WTC11 (cell line): ENCODE results near the gene CELSR3. TPM values are rescaled to one million over a fixed set of nuclear protein-coding genes. Genes with fewer than 3 reads are reported as not detected.

ENCODE experiments used
- ATF1 ChIP-seq: sonication (generic); formaldehyde crosslinking; IDR thresholded peaks from 2 replicates; pipeline ENCODE4 v1.8.1; 2023; ENCODE audit warnings: mild to moderate bottlenecking, moderate library complexity, missing genetic modification reagents
- CREB1 ChIP-seq: sonication (generic); formaldehyde crosslinking; IDR thresholded peaks from 2 replicates; pipeline ENCODE4 v1.8.0; 2023; ENCODE audit warnings: mild to moderate bottlenecking, missing genetic modification reagents
- EMX1 ChIP-seq: fragments of 250-450 bp; sonication (Bioruptor Pico); IDR thresholded peaks from 2 replicates; pipeline ENCODE4 v1.8.0; 2021; ENCODE audit warnings: mild to moderate bottlenecking
- FOXJ3 ChIP-seq: sonication (generic); formaldehyde crosslinking; IDR thresholded peaks from 2 replicates; pipeline ENCODE4 v1.9.0; 2021; ENCODE audit warnings: missing genetic modification reagents, mild to moderate bottlenecking, borderline replicate concordance
- JAZF1 ChIP-seq: fragments of 250-450 bp; sonication (Bioruptor Pico); IDR thresholded peaks from 2 replicates; pipeline ENCODE4 v1.9.0; 2021; ENCODE audit warnings: moderate library complexity, mild to moderate bottlenecking, inconsistent platforms
- KAT7 ChIP-seq: sonication (generic); formaldehyde crosslinking; IDR thresholded peaks from 2 replicates; pipeline ENCODE4 v1.8.1; 2023; ENCODE audit warnings: missing genetic modification reagents, mild to moderate bottlenecking, borderline replicate concordance
- MYBL2 ChIP-seq: sonication (generic); formaldehyde crosslinking; IDR thresholded peaks from 2 replicates; pipeline ENCODE4 v1.8.1; 2023; ENCODE audit warnings: mild to moderate bottlenecking, moderate library complexity, missing genetic modification reagents
- NR2C2 ChIP-seq: sonication (generic); formaldehyde crosslinking; IDR thresholded peaks from 2 replicates; pipeline ENCODE4 v1.8.0; 2022; ENCODE audit warnings: mild to moderate bottlenecking, missing genetic modification reagents
- RORB ChIP-seq: fragments of 250-450 bp; sonication (Bioruptor Pico); IDR thresholded peaks from 2 replicates; pipeline ENCODE4 v1.9.0; 2021; ENCODE audit warnings: mild to moderate bottlenecking
- SMAD4 ChIP-seq: sonication (generic); formaldehyde crosslinking; IDR thresholded peaks from 2 replicates; pipeline ENCODE4 v1.8.0; 2022; ENCODE audit warnings: mild to moderate bottlenecking, missing genetic modification reagents
- TEAD4 ChIP-seq: sonication (generic); formaldehyde crosslinking; IDR thresholded peaks from 2 replicates; pipeline ENCODE4 v1.8.0; 2022; ENCODE audit warnings: mild to moderate bottlenecking, missing genetic modification reagents
- ZNF219 ChIP-seq: sonication (generic); formaldehyde crosslinking; IDR thresholded peaks from 2 replicates; pipeline ENCODE4 v1.8.0; 2023; ENCODE audit warnings: missing genetic modification reagents, mild to moderate bottlenecking, borderline replicate concordance
- ZNF263 ChIP-seq: sonication (generic); formaldehyde crosslinking; IDR thresholded peaks from 2 replicates; pipeline ENCODE4 v1.8.1; 2022; ENCODE audit warnings: low read depth, mild to moderate bottlenecking, moderate library complexity, missing genetic modification reagents
- ZNF396 ChIP-seq: fragments of 250-450 bp; sonication (Bioruptor Pico); IDR thresholded peaks from 2 replicates; pipeline ENCODE4 v1.8.0; 2021; ENCODE audit warnings: mild to moderate bottlenecking, moderate library complexity, borderline replicate concordance
- ZNF423 ChIP-seq: fragments of 250-450 bp; sonication (Bioruptor Pico); IDR thresholded peaks from 2 replicates; pipeline ENCODE4 v2.1.2; 2022; ENCODE audit warnings: mild to moderate bottlenecking, moderate library complexity
- ZNF671 ChIP-seq: fragments of 250-450 bp; sonication (Bioruptor Pico); IDR thresholded peaks from 2 replicates; pipeline ENCODE4 v1.8.0; 2021; ENCODE audit warnings: mild to moderate bottlenecking
- total RNA-seq: library from RNA; stranded (reverse); gene quantifications from 3 replicates; pipeline ENCODE4 v1.2.3, GENCODE V29; 2021
- TF ChIP-seq, protein P1 (sequence below): sonication (generic); formaldehyde crosslinking; IDR thresholded peaks from 2 replicates; pipeline ENCODE4 v1.8.1; 2023; ENCODE audit warnings: mild to moderate bottlenecking, missing genetic modification reagents, borderline replicate concordance
- TF ChIP-seq, protein P2 (sequence below): fragments of 200-600 bp; IDR thresholded peaks from 2 replicates; pipeline ENCODE4 v1.8.0; 2022; ENCODE audit warnings: antibody characterized with exemption
- TF ChIP-seq, protein P3 (sequence below): sonication (generic); formaldehyde crosslinking; IDR thresholded peaks from 2 replicates; pipeline ENCODE4 v1.8.1; 2022; ENCODE audit warnings: low read depth, missing genetic modification reagents, borderline replicate concordance
- TF ChIP-seq, protein P4 (sequence below): sonication (generic); formaldehyde crosslinking; IDR thresholded peaks from 2 replicates; pipeline ENCODE4 v1.8.0; 2022; ENCODE audit warnings: mild to moderate bottlenecking, missing genetic modification reagents
- TF ChIP-seq, protein P5 (sequence below): sonication (generic); formaldehyde crosslinking; IDR thresholded peaks from 2 replicates; pipeline ENCODE4 v1.8.0; 2023; ENCODE audit warnings: missing genetic modification reagents, mild to moderate bottlenecking, borderline replicate concordance
- TF ChIP-seq, protein P6 (sequence below): sonication (generic); formaldehyde crosslinking; IDR thresholded peaks from 2 replicates; pipeline ENCODE4 v1.8.0; 2022; ENCODE audit warnings: mild to moderate bottlenecking, missing genetic modification reagents
- TF ChIP-seq, protein P7 (sequence below): fragments of 250-450 bp; sonication (Bioruptor Pico); IDR thresholded peaks from 2 replicates; pipeline ENCODE4 v1.9.0; 2021; ENCODE audit warnings: moderate library complexity, mild to moderate bottlenecking, inconsistent platforms, borderline replicate concordance

The CELSR3 gene
- total RNA-seq, 1 experiment from 2014 or later, result 27.9 TPM

DNA sequence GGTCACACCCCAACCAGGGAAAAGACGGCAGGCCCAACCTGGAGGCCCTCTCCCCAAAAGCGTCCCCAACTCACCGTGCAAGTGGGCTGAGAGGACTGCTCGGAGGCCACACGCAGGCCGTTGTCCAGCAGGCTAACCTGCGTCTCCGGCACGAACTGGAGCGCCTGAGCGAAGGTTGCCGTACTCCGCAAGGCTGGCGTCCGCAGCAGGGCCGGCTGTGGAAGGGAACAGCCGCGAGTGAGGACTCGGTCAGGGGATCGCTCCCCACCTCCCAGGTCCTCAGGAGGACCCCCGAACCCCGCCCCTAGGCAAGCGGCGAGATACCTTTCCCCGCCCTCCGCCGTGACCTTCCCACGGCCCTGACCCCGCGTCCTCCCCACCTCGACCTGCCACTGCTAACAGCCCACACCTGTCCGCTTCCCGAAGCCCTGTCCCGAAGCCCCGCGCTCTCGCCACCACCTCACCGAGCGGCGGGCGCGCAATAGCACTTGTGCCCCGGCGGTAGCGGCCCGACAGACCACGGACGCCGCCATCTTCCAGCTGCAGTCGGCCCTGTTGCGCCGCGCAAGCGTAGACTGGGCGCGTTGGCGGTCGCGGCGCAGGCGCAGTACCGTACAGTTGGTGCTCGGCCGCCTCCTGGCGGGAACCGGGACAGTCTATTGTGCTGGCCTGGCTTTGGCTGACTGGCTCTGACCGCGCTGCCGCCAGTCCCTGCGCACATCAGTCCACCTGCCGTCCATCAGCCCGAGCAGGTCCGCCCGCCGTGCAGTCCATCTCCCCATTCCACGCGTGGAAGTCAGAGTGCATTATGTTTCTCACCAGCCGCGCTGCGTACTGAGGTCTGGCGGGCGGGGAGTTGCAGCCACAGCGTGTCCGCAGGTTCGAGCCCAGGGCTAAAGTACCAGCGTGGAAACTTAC is 53.3 kb downstream of the CELSR3 start, which contains the start of gene UQCRC1 (continued):
- TF ChIP-seq, protein P1, sequence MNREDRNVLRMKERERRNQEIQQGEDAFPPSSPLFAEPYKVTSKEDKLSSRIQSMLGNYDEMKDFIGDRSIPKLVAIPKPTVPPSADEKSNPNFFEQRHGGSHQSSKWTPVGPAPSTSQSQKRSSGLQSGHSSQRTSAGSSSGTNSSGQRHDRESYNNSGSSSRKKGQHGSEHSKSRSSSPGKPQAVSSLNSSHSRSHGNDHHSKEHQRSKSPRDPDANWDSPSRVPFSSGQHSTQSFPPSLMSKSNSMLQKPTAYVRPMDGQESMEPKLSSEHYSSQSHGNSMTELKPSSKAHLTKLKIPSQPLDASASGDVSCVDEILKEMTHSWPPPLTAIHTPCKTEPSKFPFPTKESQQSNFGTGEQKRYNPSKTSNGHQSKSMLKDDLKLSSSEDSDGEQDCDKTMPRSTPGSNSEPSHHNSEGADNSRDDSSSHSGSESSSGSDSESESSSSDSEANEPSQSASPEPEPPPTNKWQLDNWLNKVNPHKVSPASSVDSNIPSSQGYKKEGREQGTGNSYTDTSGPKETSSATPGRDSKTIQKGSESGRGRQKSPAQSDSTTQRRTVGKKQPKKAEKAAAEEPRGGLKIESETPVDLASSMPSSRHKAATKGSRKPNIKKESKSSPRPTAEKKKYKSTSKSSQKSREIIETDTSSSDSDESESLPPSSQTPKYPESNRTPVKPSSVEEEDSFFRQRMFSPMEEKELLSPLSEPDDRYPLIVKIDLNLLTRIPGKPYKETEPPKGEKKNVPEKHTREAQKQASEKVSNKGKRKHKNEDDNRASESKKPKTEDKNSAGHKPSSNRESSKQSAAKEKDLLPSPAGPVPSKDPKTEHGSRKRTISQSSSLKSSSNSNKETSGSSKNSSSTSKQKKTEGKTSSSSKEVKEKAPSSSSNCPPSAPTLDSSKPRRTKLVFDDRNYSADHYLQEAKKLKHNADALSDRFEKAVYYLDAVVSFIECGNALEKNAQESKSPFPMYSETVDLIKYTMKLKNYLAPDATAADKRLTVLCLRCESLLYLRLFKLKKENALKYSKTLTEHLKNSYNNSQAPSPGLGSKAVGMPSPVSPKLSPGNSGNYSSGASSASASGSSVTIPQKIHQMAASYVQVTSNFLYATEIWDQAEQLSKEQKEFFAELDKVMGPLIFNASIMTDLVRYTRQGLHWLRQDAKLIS (CRISPR knock-in tag), result no peak; the same call in 1 of the 2 replicates
- TF ChIP-seq, protein P2, sequence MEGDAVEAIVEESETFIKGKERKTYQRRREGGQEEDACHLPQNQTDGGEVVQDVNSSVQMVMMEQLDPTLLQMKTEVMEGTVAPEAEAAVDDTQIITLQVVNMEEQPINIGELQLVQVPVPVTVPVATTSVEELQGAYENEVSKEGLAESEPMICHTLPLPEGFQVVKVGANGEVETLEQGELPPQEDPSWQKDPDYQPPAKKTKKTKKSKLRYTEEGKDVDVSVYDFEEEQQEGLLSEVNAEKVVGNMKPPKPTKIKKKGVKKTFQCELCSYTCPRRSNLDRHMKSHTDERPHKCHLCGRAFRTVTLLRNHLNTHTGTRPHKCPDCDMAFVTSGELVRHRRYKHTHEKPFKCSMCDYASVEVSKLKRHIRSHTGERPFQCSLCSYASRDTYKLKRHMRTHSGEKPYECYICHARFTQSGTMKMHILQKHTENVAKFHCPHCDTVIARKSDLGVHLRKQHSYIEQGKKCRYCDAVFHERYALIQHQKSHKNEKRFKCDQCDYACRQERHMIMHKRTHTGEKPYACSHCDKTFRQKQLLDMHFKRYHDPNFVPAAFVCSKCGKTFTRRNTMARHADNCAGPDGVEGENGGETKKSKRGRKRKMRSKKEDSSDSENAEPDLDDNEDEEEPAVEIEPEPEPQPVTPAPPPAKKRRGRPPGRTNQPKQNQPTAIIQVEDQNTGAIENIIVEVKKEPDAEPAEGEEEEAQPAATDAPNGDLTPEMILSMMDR, result peak; percentile 39; the same call in 1 of the 2 replicates
- TF ChIP-seq ATF1 (CRISPR knock-in tag) (0 out of 2 replicates have a peak, but pooled peaks have one; percentile 68), KAT7 (CRISPR knock-in tag) (no peak), NR2C2 (CRISPR knock-in tag) (no peak), ZNF671 (CRISPR knock-in tag) (no peak), CREB1 (CRISPR knock-in tag) (no peak), EMX1 (CRISPR knock-in tag) (no peak), FOXJ3 (CRISPR knock-in tag) (no peak), SMAD4 (CRISPR knock-in tag) (no peak), RORB (no peak), TEAD4 (CRISPR knock-in tag) (no peak; the same call in 1 of the 2 replicates), ZNF263 (peak; percentile 71; the same call in 1 of the 2 replicates), JAZF1 (CRISPR knock-in tag) (no peak), ZNF219 (no peak), ZNF423 (CRISPR knock-in tag) (no peak), MYBL2 (CRISPR knock-in tag) (no peak), ZNF396 (CRISPR knock-in tag) (no peak)
- TF ChIP-seq, protein P3, sequence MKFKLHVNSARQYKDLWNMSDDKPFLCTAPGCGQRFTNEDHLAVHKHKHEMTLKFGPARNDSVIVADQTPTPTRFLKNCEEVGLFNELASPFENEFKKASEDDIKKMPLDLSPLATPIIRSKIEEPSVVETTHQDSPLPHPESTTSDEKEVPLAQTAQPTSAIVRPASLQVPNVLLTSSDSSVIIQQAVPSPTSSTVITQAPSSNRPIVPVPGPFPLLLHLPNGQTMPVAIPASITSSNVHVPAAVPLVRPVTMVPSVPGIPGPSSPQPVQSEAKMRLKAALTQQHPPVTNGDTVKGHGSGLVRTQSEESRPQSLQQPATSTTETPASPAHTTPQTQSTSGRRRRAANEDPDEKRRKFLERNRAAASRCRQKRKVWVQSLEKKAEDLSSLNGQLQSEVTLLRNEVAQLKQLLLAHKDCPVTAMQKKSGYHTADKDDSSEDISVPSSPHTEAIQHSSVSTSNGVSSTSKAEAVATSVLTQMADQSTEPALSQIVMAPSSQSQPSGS (CRISPR knock-in tag), result no peak
- TF ChIP-seq, protein P4, sequence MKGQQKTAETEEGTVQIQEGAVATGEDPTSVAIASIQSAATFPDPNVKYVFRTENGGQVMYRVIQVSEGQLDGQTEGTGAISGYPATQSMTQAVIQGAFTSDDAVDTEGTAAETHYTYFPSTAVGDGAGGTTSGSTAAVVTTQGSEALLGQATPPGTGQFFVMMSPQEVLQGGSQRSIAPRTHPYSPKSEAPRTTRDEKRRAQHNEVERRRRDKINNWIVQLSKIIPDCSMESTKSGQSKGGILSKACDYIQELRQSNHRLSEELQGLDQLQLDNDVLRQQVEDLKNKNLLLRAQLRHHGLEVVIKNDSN, result peak; percentile 38; the same call in 1 of the 2 replicates
- TF ChIP-seq, protein P5, sequence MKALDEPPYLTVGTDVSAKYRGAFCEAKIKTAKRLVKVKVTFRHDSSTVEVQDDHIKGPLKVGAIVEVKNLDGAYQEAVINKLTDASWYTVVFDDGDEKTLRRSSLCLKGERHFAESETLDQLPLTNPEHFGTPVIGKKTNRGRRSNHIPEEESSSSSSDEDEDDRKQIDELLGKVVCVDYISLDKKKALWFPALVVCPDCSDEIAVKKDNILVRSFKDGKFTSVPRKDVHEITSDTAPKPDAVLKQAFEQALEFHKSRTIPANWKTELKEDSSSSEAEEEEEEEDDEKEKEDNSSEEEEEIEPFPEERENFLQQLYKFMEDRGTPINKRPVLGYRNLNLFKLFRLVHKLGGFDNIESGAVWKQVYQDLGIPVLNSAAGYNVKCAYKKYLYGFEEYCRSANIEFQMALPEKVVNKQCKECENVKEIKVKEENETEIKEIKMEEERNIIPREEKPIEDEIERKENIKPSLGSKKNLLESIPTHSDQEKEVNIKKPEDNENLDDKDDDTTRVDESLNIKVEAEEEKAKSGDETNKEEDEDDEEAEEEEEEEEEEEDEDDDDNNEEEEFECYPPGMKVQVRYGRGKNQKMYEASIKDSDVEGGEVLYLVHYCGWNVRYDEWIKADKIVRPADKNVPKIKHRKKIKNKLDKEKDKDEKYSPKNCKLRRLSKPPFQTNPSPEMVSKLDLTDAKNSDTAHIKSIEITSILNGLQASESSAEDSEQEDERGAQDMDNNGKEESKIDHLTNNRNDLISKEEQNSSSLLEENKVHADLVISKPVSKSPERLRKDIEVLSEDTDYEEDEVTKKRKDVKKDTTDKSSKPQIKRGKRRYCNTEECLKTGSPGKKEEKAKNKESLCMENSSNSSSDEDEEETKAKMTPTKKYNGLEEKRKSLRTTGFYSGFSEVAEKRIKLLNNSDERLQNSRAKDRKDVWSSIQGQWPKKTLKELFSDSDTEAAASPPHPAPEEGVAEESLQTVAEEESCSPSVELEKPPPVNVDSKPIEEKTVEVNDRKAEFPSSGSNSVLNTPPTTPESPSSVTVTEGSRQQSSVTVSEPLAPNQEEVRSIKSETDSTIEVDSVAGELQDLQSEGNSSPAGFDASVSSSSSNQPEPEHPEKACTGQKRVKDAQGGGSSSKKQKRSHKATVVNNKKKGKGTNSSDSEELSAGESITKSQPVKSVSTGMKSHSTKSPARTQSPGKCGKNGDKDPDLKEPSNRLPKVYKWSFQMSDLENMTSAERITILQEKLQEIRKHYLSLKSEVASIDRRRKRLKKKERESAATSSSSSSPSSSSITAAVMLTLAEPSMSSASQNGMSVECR (CRISPR knock-in tag), result peak; percentile 18; the same call in 1 of the 2 replicates
- TF ChIP-seq, protein P6, sequence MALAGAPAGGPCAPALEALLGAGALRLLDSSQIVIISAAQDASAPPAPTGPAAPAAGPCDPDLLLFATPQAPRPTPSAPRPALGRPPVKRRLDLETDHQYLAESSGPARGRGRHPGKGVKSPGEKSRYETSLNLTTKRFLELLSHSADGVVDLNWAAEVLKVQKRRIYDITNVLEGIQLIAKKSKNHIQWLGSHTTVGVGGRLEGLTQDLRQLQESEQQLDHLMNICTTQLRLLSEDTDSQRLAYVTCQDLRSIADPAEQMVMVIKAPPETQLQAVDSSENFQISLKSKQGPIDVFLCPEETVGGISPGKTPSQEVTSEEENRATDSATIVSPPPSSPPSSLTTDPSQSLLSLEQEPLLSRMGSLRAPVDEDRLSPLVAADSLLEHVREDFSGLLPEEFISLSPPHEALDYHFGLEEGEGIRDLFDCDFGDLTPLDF (CRISPR knock-in tag), result 0 out of 2 replicates have a peak, but pooled peaks have one; percentile 49
- TF ChIP-seq, protein P7, sequence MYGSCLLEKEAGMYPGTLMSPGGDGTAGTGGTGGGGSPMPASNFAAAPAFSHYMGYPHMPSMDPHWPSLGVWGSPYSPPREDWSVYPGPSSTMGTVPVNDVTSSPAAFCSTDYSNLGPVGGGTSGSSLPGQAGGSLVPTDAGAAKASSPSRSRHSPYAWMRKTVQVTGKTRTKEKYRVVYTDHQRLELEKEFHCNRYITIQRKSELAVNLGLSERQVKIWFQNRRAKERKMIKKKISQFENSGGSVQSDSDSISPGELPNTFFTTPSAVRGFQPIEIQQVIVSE (CRISPR knock-in tag), result no peak
